Panc1 (cell line): ENCODE measurements around the gene NT5C1A. TPM values are rescaled to one million over a fixed set of nuclear protein-coding genes. Genes with fewer than 3 reads are reported as not detected.

ENCODE experiments used
- ATAC-seq: fragments of 200-7000 bp; cut with Tn5 transposase; 2 replicates; pipeline ENCODE4 v1.9.1; 2020; ENCODE audit warnings: mild to moderate bottlenecking, moderate library complexity
- BruUV-seq: library from RNA; stranded (reverse); fragments of 400-500 nt; replicated peaks from 2 replicates; lab custom pipeline; 2021; lab: Mats Ljungman, UMichigan
- CTCF ChIA-PET: fragments of 300-600 bp; sonication (Branson Sonifier 250); formaldehyde crosslinking; loops from one replicate; lab custom pipeline; 2022; ENCODE audit warnings: antibody characterized with exemption; lab: Charles Lee
- POLR2A ChIA-PET: fragments of 300-600 bp; sonication (Branson Sonifier 250); formaldehyde crosslinking; loops from one replicate; lab custom pipeline; 2022; ENCODE audit warnings: antibody characterized with exemption; lab: Charles Lee
- DNase-seq: peaks from one replicate; pipeline ENCODE4 v3.0.0-alpha.2; 2010; ENCODE audit warnings: low read depth, low spot score
- H3K27ac ChIP-seq: 2 replicates; pipeline ENCODE4 v1.5.1; 2011; ENCODE audit warnings: mild to moderate bottlenecking, low read length, inconsistent platforms
- H3K27me3 ChIP-seq: fragments of 200-500 bp; sonication (Bioruptor generic); 2 replicates; pipeline ENCODE4 v1.6.0; 2014; ENCODE audit warnings: low read length, inconsistent platforms; ENCODE audit not compliant: control insufficient read depth, insufficient read depth
- H3K36me3 ChIP-seq: fragments of 200-500 bp; sonication (Bioruptor generic); 2 replicates; pipeline ENCODE4 v1.5.1; 2014; ENCODE audit warnings: inconsistent platforms, mild to moderate bottlenecking, low read length, moderate library complexity; ENCODE audit not compliant: control insufficient read depth, insufficient read depth
- H3K4me1 ChIP-seq: 2 replicates; pipeline ENCODE4 v1.5.1; 2011; ENCODE audit warnings: inconsistent platforms, mild to moderate bottlenecking, low read length, moderate library complexity; ENCODE audit not compliant: control insufficient read depth, insufficient read depth
- H3K4me3 ChIP-seq, 2 experiments: 2 replicates each; pipeline ENCODE4 v1.5.1; 2011 to 2012; ENCODE audit warnings: low read depth in 2 of 2, low read length in 2 of 2, mild to moderate bottlenecking in 2 of 2, inconsistent platforms in 1 of 2, moderate library complexity in 1 of 2
- H3K9me3 ChIP-seq: fragments of 200-500 bp; sonication (Bioruptor generic); 2 replicates; pipeline ENCODE4 v1.5.1; 2014; ENCODE audit warnings: low read depth, mild to moderate bottlenecking, inconsistent platforms, low read length, moderate library complexity; ENCODE audit not compliant: control insufficient read depth, insufficient read depth
- CTCF ChIP-seq: fragments of 450-650 bp; IDR thresholded peaks from 2 replicates; pipeline ENCODE4 v1.5.1; 2017; ENCODE audit warnings: mild to moderate bottlenecking
- POLR2AphosphoS5 ChIP-seq: IDR thresholded peaks from 2 replicates; pipeline ENCODE4 v1.6.1; 2012; ENCODE audit warnings: mild to moderate bottlenecking, low read depth, low read length, moderate library complexity
- REST ChIP-seq, 2 experiments: IDR thresholded peaks; 2 replicates each; pipeline ENCODE4 v1.6.1; 2011 to 2012; ENCODE audit warnings: low read depth in 2 of 2, control low read depth in 1 of 2, low read length in 1 of 2, mild to moderate bottlenecking in 1 of 2, moderate library complexity in 1 of 2; ENCODE audit not compliant: insufficient read depth in 1 of 2
- SIN3A ChIP-seq: IDR thresholded peaks from 2 replicates; pipeline ENCODE4 v1.6.1; 2012; ENCODE audit warnings: low read depth, mild to moderate bottlenecking, low read length, moderate library complexity, borderline replicate concordance; ENCODE audit not compliant: insufficient read depth
- TCF7L2 ChIP-seq: IDR thresholded peaks from 2 replicates; pipeline ENCODE4 v1.6.1; 2011; ENCODE audit warnings: mild to moderate bottlenecking, low read depth, low read length, inconsistent platforms
- in situ Hi-C: cut with HindIII; loops from 2 replicates; pipeline ENCODE4 v1.10.0; 2016; ENCODE audit warnings: low sequenced_read_pairs, low pct_unique_long_range_greater_than_20kb
- intact Hi-C: fragments of 100-400 bp; cut with micrococcal nuclease; formaldehyde crosslinking; loops from one replicate; pipeline ENCODE4 v1.10.0; 2022; ENCODE audit not compliant: unreplicated experiment
- total RNA-seq: library from RNA; stranded (reverse); gene quantifications from one replicate; pipeline ENCODE4 v1.2.1, GENCODE V29; 2021; ENCODE audit not compliant: unreplicated experiment

Gene NT5C1A
- total RNA-seq, 1 experiment from 2014 or later, result not detected

- POLR2A ChIA-PET, result no interaction called here
- ATAC-seq (no peak), DNase-seq (no peak)
- no peaks in the 10 kb centered on the region for H3K9me3 ChIP-seq
- CTCF ChIA-PET, result no interaction called here
- no peaks in the 10 kb centered on the region for H3K36me3 ChIP-seq
- peaks cover 3% of the 10 kb centered on the region; the same call in 1 of the 2 replicates for H3K27me3 ChIP-seq
- no peak overlapping the region for H3K27ac ChIP-seq
- in situ Hi-C loops (no loop called here), intact Hi-C loops (no loop called here)
- BruUV-seq, result no TSS peak
- H3K4me3 ChIP-seq, result no peak overlapping the region
- H3K4me1 ChIP-seq, result no peaks in the 10 kb centered on the region; the same call in 1 of the 2 replicates
- TF ChIP-seq CTCF (no peak), REST (IDR thresholded peaks at IDR 0.05; ENCODE audit: insufficient read depth in 1 of 2, low read depth in 2 of 2, low read length in 1 of 2) (no peak), TCF7L2 (no peak), SIN3A (no peak), POLR2AphosphoS5 (no peak)
Observed at GRCh38 chr1:39650431-39650830, 21.5 kb downstream of the NT5C1A start.

GRCh38 chr1:39649636-39650185 lies 22.2 kb downstream of the NT5C1A start:
- Histone ChIP-seq H3K27me3 (peaks cover 3% of the 10 kb centered on the region; the same call in 1 of the 2 replicates), H3K4me3 (no peak overlapping the region), H3K9me3 (no peaks in the 10 kb centered on the region), H3K36me3 (no peaks in the 10 kb centered on the region), H3K4me1 (no peaks in the 10 kb centered on the region; the same call in 1 of the 2 replicates), H3K27ac (no peak overlapping the region)
- DNase-seq, result no peak
- ChIA-PET POLR2A (interaction anchor here (0.7 kb wide), 1 partner anchor 56 kb away, joined by 7 read pairs; no protein-coding TSS in a partner anchor), CTCF (interaction anchor here (0.6 kb wide), 1 partner anchor 9 kb away, joined by 3 read pairs; no protein-coding TSS in a partner anchor)
- BruUV-seq, result no TSS peak
- in situ Hi-C loops, result no loop called here
- TF ChIP-seq POLR2AphosphoS5, result no peak
- TF ChIP-seq REST (IDR thresholded peaks at IDR 0.05; ENCODE audit: insufficient read depth in 1 of 2, low read depth in 2 of 2, low read length in 1 of 2), result no peak
- no peak for TF ChIP-seq TCF7L2
- TF ChIP-seq CTCF, result no peak
- TF ChIP-seq SIN3A, result no peak
- intact Hi-C loops, result no loop called here
- ATAC-seq, result no peak
